Trophoblast cell (in vitro differentiated cells and primary cell): ENCODE results near the gene TMEM53.

ENCODE experiments used
- DNase-seq, 2 donors: peaks; one replicate each; pipeline ENCODE4 v3.0.0-alpha.2; 2016
- H2AFZ ChIP-seq: 2 replicates; pipeline ENCODE4 v1.6.1; 2013; ENCODE audit warnings: low read length, moderate library complexity, mild to moderate bottlenecking; ENCODE audit not compliant: insufficient read depth, poor library complexity
- H2AK5ac ChIP-seq: 2 replicates; pipeline ENCODE4 v1.6.1; 2013; ENCODE audit warnings: mild to moderate bottlenecking, low read length
- H2BK120ac ChIP-seq: 2 replicates; pipeline ENCODE4 v1.6.1; 2013; ENCODE audit warnings: low read length, mild to moderate bottlenecking, moderate library complexity; ENCODE audit not compliant: insufficient read depth, poor library complexity
- H2BK12ac ChIP-seq: 2 replicates; pipeline ENCODE4 v1.6.1; 2013; ENCODE audit warnings: mild to moderate bottlenecking, low read length, moderate library complexity
- H2BK5ac ChIP-seq: 2 replicates; pipeline ENCODE4 v1.6.1; 2013; ENCODE audit warnings: low read length, low read depth, moderate library complexity, mild to moderate bottlenecking; ENCODE audit not compliant: poor library complexity
- H3K14ac ChIP-seq: 2 replicates; pipeline ENCODE4 v1.6.1; 2013; ENCODE audit warnings: mild to moderate bottlenecking, low read length
- H3K18ac ChIP-seq: 2 replicates; pipeline ENCODE4 v1.6.1; 2013; ENCODE audit warnings: mild to moderate bottlenecking, low read length
- H3K23ac ChIP-seq: 2 replicates; pipeline ENCODE4 v1.6.1; 2013; ENCODE audit warnings: low read length
- H3K27ac ChIP-seq: 2 replicates; pipeline ENCODE4 v1.5.1; 2013; ENCODE audit warnings: low read depth, mild to moderate bottlenecking, inconsistent platforms, low read length, moderate library complexity
- H3K27me3 ChIP-seq: 2 replicates; pipeline ENCODE4 v1.6.1; 2013; ENCODE audit warnings: inconsistent platforms, mild to moderate bottlenecking, low read length, moderate library complexity; ENCODE audit not compliant: insufficient read depth
- H3K36me3 ChIP-seq, 2 experiments: 1 replicate in 1 of 2; 2 replicates in 1 of 2; pipeline ENCODE4 v1.6.1; 2013; ENCODE audit warnings: low read length in 2 of 2, mild to moderate bottlenecking in 2 of 2, moderate library complexity in 1 of 2; ENCODE audit not compliant: insufficient read depth in 2 of 2, control insufficient read depth in 1 of 2
- H3K4ac ChIP-seq: 2 replicates; pipeline ENCODE4 v1.6.1; 2013; ENCODE audit warnings: low read depth, mild to moderate bottlenecking, low read length, moderate library complexity
- H3K4me1 ChIP-seq, 2 experiments: 1 replicate in 1 of 2; 2 replicates in 1 of 2; pipeline ENCODE4 v1.6.1; 2013; ENCODE audit warnings: low read length in 2 of 2, mild to moderate bottlenecking in 2 of 2, moderate library complexity in 1 of 2; ENCODE audit not compliant: insufficient read depth in 2 of 2, control insufficient read depth in 1 of 2
- H3K4me2 ChIP-seq: 2 replicates; pipeline ENCODE4 v1.6.1; 2013; ENCODE audit warnings: inconsistent platforms, mild to moderate bottlenecking, low read length, moderate library complexity
- H3K4me3 ChIP-seq: 2 replicates; pipeline ENCODE4 v1.5.1; 2013; ENCODE audit warnings: mild to moderate bottlenecking, low read depth, low read length, inconsistent platforms
- H3K79me1 ChIP-seq: one replicate; pipeline ENCODE4 v1.6.1; 2013; ENCODE audit warnings: low read length
- H3K79me2 ChIP-seq: 2 replicates; pipeline ENCODE4 v1.6.1; 2013; ENCODE audit warnings: low read length, mild to moderate bottlenecking; ENCODE audit not compliant: control insufficient read depth, insufficient read depth, poor library complexity
- H3K9ac ChIP-seq: 2 replicates; pipeline ENCODE4 v1.6.1; 2013; ENCODE audit warnings: mild to moderate bottlenecking, low read length
- H3K9me3 ChIP-seq: 2 replicates; pipeline ENCODE4 v1.6.1; 2013; ENCODE audit warnings: low read depth, mild to moderate bottlenecking, control low read depth, inconsistent platforms, low read length; ENCODE audit not compliant: insufficient read depth
- H4K12ac ChIP-seq: 2 replicates; pipeline ENCODE4 v1.6.1; 2013; ENCODE audit warnings: low read depth, mild to moderate bottlenecking, low read length, moderate library complexity
- H4K8ac ChIP-seq: 2 replicates; pipeline ENCODE4 v1.6.1; 2013; ENCODE audit warnings: low read depth, mild to moderate bottlenecking, low read length, moderate library complexity
- H4K91ac ChIP-seq: one replicate; pipeline ENCODE4 v1.6.1; 2013; ENCODE audit warnings: low read depth, mild to moderate bottlenecking, low read length, moderate library complexity
- WGBS: extraction: QIAGEN DNeasy Blood & Tissue Kit; methylation state at CpG from one replicate; pipeline ENCODE4 v1.1.7; 2013; ENCODE audit warnings: missing lambda C conversion rate; ENCODE audit not compliant: insufficient read length, insufficient coverage; ENCODE audit errors: extremely low coverage; 5-methylcytosine and 5-hydroxymethylcytosine counted together

The TMEM53 gene

GRCh38 chr1:44681905-44682882 is 7.9 kb upstream of the TMEM53 start:
- no peak overlapping the region for H2BK120ac ChIP-seq
- no peak overlapping the region for H4K12ac ChIP-seq
- H3K36me3 ChIP-seq, result no peaks in the 10 kb centered on the region
- no peak overlapping the region for H4K91ac ChIP-seq
- no peak overlapping the region for H2AK5ac ChIP-seq
- H4K8ac ChIP-seq, result no peak overlapping the region
- H3K79me2 ChIP-seq, result no peaks in the 10 kb centered on the region
- no peak for DNase-seq
- H3K9ac ChIP-seq, result no peak overlapping the region
- no peaks in the 10 kb centered on the region for H3K4me1 ChIP-seq
- no peaks in the 10 kb centered on the region for H3K9me3 ChIP-seq
- no peak overlapping the region for H2BK12ac ChIP-seq
- H3K14ac ChIP-seq, result no peak overlapping the region
- H3K4me2 ChIP-seq, result no peak overlapping the region
- no peak overlapping the region for H3K23ac ChIP-seq
- WGBS, result no CpG with 5 or more reads among the region's 14 CpGs
- no peak overlapping the region for H2BK5ac ChIP-seq
- H3K18ac ChIP-seq, result no peak overlapping the region
- H3K4ac ChIP-seq, result no peak overlapping the region
- H3K27me3 ChIP-seq, result no peaks in the 10 kb centered on the region
- no peak overlapping the region for H3K27ac ChIP-seq
- H3K4me3 ChIP-seq, result no peak overlapping the region
- no peaks in the 10 kb centered on the region for H3K79me1 ChIP-seq
- H2AFZ ChIP-seq, result no peak overlapping the region

GRCh38 chr1:44679468-44679867 is 5.2 kb upstream of the TMEM53 start:
- Histone ChIP-seq H3K36me3 (no peaks in the 10 kb centered on the region), H3K4me1 (peaks cover 5 to 6% of the 10 kb centered on the region in 2 experiments), H3K27ac (no peak overlapping the region), H3K4me3 (no peak overlapping the region), H3K4ac (no peak overlapping the region), H2BK5ac (no peak overlapping the region), H3K18ac (no peak overlapping the region), H2BK120ac (no peak overlapping the region), H4K91ac (no peak overlapping the region), H2BK12ac (no peak overlapping the region), H3K4me2 (no peak overlapping the region), H3K9ac (no peak overlapping the region), H3K9me3 (no peaks in the 10 kb centered on the region), H4K12ac (no peak overlapping the region), H3K27me3 (no peaks in the 10 kb centered on the region), H3K79me1 (peaks cover 2% of the 10 kb centered on the region), H2AK5ac (no peak overlapping the region), H3K14ac (no peak overlapping the region), H3K79me2 (peaks cover 2% of the 10 kb centered on the region), H2AFZ (no peak overlapping the region), H4K8ac (no peak overlapping the region), H3K23ac (no peak overlapping the region)
- DNase-seq, result no peak
- no CpG with 5 or more reads among the region's 5 CpGs for WGBS

- Histone ChIP-seq H3K27ac (no peak overlapping the region), H3K79me1 (peaks cover 7% of the 10 kb centered on the region), H2AFZ (no peak overlapping the region), H3K14ac (no peak overlapping the region), H4K91ac (no peak overlapping the region), H3K23ac (no peak overlapping the region), H3K79me2 (peaks cover 6% of the 10 kb centered on the region), H3K9me3 (no peaks in the 10 kb centered on the region), H2BK12ac (no peak overlapping the region), H3K4me2 (no peak overlapping the region), H4K12ac (no peak overlapping the region), H2AK5ac (no peak overlapping the region), H3K36me3 (no peaks in the 10 kb centered on the region), H3K4me1 (peaks cover 6 to 7% of the 10 kb centered on the region in 2 experiments), H3K27me3 (no peaks in the 10 kb centered on the region), H2BK120ac (no peak overlapping the region), H3K18ac (no peak overlapping the region), H2BK5ac (no peak overlapping the region), H3K9ac (no peak overlapping the region), H3K4ac (no peak overlapping the region), H4K8ac (no peak overlapping the region), H3K4me3 (no peak overlapping the region)
- WGBS, result no CpG with 5 or more reads among the region's 4 CpGs
- DNase-seq, result no peak
Measured at GRCh38 chr1:44678626-44679025, 4.3 kb upstream of the TMEM53 start.

- Histone ChIP-seq H2AK5ac (no peak overlapping the region), H2AFZ (no peak overlapping the region), H3K9ac (no peak overlapping the region), H3K9me3 (no peaks in the 10 kb centered on the region), H3K14ac (no peak overlapping the region), H3K79me2 (peaks cover 6% of the 10 kb centered on the region), H3K27me3 (no peaks in the 10 kb centered on the region), H3K4me1 (peaks cover 11 to 12% of the 10 kb centered on the region in 2 experiments), H4K8ac (no peak overlapping the region), H3K27ac (no peak overlapping the region), H2BK12ac (no peak overlapping the region), H3K23ac (no peak overlapping the region), H3K18ac (no peak overlapping the region), H3K79me1 (peaks cover 9% of the 10 kb centered on the region), H3K4ac (no peak overlapping the region), H2BK120ac (no peak overlapping the region), H2BK5ac (no peak overlapping the region), H3K36me3 (no peaks in the 10 kb centered on the region), H3K4me2 (no peak overlapping the region), H3K4me3 (no peak overlapping the region), H4K12ac (no peak overlapping the region), H4K91ac (no peak overlapping the region)
- DNase-seq, result no peak
- no CpG with 5 or more reads among the region's 2 CpGs for WGBS
Measured at GRCh38 chr1:44678120-44678519, 3.8 kb upstream of the TMEM53 start.
